KOPT-K1 (cell line): ENCODE measurements around the gene TJAP1.
A peak's percentile ranks its signal among the peaks of the same experiment; 100 is the strongest.

Experiments
- H3K27ac ChIP-seq: fragments of 200-600 bp; sonication (generic); 2 replicates; pipeline ENCODE4 v1.5.1; 2016; ENCODE audit warnings: antibody characterized with exemption, mild to moderate bottlenecking, low read depth, low read length; ENCODE audit not compliant: poor library complexity, severe bottlenecking
- H3K36me3 ChIP-seq: fragments of 200-600 bp; sonication (generic); 2 replicates; pipeline ENCODE4 v1.5.1; 2017; ENCODE audit warnings: antibody characterized with exemption, mild to moderate bottlenecking, low read length, moderate library complexity; ENCODE audit not compliant: insufficient read depth
- H3K9me3 ChIP-seq: fragments of 200-600 bp; sonication (generic); 2 replicates; pipeline ENCODE4 v1.5.1; 2017; ENCODE audit warnings: antibody characterized with exemption, low read length, mild to moderate bottlenecking; ENCODE audit not compliant: insufficient read depth, poor library complexity, severe bottlenecking

Gene TJAP1, protein sequence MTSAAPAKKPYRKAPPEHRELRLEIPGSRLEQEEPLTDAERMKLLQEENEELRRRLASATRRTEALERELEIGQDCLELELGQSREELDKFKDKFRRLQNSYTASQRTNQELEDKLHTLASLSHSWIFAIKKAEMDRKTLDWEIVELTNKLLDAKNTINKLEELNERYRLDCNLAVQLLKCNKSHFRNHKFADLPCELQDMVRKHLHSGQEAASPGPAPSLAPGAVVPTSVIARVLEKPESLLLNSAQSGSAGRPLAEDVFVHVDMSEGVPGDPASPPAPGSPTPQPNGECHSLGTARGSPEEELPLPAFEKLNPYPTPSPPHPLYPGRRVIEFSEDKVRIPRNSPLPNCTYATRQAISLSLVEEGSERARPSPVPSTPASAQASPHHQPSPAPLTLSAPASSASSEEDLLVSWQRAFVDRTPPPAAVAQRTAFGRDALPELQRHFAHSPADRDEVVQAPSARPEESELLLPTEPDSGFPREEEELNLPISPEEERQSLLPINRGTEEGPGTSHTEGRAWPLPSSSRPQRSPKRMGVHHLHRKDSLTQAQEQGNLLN

GRCh38 chr6:43477235-43478007, at the start of gene TJAP1:
Gene TJAP1, plus strand, starts transcription at chr6:43477570. Its CDS starts 21,432 bp downstream, at chr6:43499002.
- peak within 1 kb of the TSS; percentile 65 for H3K27ac ChIP-seq
- H3K9me3 ChIP-seq, result no peaks in the 10 kb centered on the region
- H3K36me3 ChIP-seq, result no peaks in the 10 kb centered on the region

- H3K27ac ChIP-seq, result peak overlapping the region; percentile 82
- no peaks in the 10 kb centered on the region for H3K9me3 ChIP-seq
- H3K36me3 ChIP-seq, result peaks cover 20% of the 10 kb centered on the region
Measured at GRCh38 chr6:43428112-43428570, 49.2 kb upstream of the TJAP1 start.

- Histone ChIP-seq H3K27ac (no peak overlapping the region), H3K36me3 (peaks cover 28% of the 10 kb centered on the region), H3K9me3 (no peaks in the 10 kb centered on the region)
Measured at GRCh38 chr6:43428874-43429273, 48.5 kb upstream of the TJAP1 start.

GRCh38 chr6:43432009-43432945, 45.1 kb upstream of the TJAP1 start:
- H3K36me3 ChIP-seq, result peaks cover 53% of the 10 kb centered on the region
- H3K9me3 ChIP-seq, result no peaks in the 10 kb centered on the region
- H3K27ac ChIP-seq, result no peak overlapping the region

DNA sequence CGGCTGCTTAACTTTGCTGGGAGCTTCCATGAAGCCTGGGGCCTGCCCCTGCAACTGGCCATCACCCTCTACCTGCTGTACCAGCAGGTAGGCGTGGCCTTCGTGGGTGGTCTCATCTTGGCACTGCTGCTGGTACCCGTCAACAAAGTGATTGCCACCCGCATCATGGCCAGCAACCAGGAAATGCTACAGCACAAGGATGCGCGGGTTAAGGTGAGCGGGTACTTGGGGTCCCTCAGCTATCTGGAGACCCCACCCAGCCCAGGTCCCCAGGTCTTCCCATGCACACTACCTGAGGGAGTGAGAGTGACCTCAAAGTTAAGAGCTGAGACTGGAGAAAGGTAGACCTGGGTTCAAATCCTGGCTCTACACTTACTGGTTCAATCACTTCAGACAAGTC, 44.2 kb upstream of the TJAP1 start:
- H3K36me3 ChIP-seq, result peaks cover 61% of the 10 kb centered on the region
- no peak overlapping the region for H3K27ac ChIP-seq
- no peaks in the 10 kb centered on the region for H3K9me3 ChIP-seq

DNA sequence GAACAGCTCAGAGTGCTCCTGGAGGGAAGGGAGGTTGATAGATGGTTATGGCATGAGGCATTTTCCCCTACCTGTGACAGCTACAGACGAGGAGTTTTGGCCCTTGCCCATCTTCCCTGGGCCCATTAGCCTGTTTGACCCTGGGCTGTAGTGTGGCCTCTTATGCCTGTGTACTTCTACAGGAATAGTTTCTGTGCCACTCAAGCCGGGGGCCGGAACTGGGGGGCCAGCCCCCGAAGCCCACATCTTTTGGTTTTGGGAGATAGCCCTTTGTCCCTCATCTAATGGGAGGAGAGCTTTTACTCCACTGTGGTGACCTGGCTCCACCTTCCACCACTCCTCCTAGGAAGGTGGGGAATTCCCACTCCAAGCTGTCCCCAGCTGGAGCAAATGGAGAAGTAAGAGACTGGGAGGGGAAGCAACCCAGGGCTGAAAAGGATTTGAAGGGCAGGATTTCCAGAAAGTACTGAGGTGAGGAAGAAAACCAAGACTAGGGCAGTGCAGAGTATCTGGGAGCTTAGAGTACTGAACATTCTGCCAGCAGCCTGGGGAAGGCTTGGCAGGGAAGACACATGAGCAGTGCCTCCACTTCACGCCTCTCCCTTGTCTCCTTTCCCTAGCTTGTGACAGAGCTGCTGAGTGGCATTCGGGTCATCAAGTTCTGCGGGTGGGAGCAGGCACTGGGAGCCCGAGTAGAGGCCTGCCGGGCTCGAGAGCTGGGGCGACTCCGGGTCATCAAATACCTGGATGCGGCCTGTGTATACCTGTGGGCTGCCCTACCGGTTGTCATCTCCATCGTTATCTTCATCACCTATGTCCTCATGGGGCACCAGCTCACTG, 43.1 kb upstream of the TJAP1 start:
- no peaks in the 10 kb centered on the region for H3K9me3 ChIP-seq
- H3K27ac ChIP-seq, result no peak overlapping the region
- peaks cover 71% of the 10 kb centered on the region for H3K36me3 ChIP-seq

- H3K36me3 ChIP-seq, result peaks cover 76% of the 10 kb centered on the region
- H3K9me3 ChIP-seq, result no peaks in the 10 kb centered on the region
- H3K27ac ChIP-seq, result no peak overlapping the region
Measured at GRCh38 chr6:43434943-43435342, 42.4 kb upstream of the TJAP1 start.

DNA sequence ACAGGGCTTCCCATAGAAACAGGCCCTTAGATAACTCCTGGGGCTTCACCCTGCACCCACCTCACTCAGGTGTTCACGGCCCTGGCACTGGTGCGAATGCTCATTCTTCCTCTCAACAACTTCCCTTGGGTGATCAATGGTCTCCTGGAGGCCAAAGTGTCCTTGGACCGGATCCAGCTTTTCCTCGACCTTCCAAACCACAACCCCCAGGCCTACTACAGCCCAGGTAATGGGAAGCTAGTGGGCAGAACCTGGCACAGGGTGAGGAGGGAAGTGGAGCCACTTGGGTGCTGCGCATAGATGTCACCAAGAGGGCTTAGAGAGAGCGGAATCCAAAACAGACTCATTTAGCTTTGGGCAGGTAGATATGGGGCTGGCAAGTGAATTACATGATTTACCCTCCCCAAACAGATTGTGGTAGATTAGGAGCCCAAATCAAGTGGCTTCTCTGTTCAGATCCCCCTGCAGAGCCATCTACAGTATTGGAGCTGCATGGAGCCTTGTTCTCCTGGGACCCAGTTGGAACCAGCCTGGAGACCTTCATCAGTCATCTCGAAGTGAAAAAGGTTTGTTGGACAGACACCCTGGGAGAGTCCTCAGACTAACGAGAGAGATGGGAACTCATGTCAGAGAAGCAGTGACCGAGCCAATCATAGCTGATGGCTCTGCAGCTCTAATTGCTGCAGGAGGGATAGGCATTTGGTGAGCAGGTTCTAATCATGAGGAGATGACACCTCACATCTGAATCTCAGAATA, 41.5 kb upstream of the TJAP1 start:
- no peaks in the 10 kb centered on the region for H3K9me3 ChIP-seq
- peaks cover 81% of the 10 kb centered on the region for H3K36me3 ChIP-seq
- no peak overlapping the region for H3K27ac ChIP-seq

- H3K36me3 ChIP-seq, result peaks cover 80% of the 10 kb centered on the region
- no peaks in the 10 kb centered on the region for H3K9me3 ChIP-seq
- no peak overlapping the region for H3K27ac ChIP-seq
Measured at GRCh38 chr6:43436577-43437282, 40.6 kb upstream of the TJAP1 start.

GRCh38 chr6:43437700-43438099, 39.7 kb upstream of the TJAP1 start:
- Histone ChIP-seq H3K27ac (no peak overlapping the region), H3K36me3 (peaks cover 79% of the 10 kb centered on the region), H3K9me3 (no peaks in the 10 kb centered on the region)

DNA sequence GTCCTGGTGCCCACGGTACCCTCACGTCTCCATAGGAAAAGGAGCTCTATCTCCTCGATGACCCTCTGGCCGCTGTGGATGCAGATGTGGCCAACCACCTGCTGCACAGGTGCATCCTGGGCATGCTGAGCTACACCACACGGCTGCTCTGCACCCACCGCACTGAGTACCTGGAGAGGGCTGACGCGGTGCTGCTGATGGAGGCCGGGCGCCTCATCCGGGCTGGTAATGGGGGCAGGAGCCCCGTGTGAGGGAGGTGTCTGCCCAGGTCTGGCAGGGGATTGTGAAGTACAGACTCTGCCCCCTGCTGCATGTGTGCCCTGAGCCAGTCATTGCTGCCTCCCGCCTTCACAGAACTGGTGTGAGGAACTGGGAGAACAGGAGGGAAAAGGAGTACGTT, 34.4 kb upstream of the TJAP1 start:
- peaks cover 87% of the 10 kb centered on the region for H3K36me3 ChIP-seq
- no peaks in the 10 kb centered on the region for H3K9me3 ChIP-seq
- no peak overlapping the region for H3K27ac ChIP-seq

GRCh38 chr6:43444036-43444435, 33.3 kb upstream of the TJAP1 start:
- Histone ChIP-seq H3K36me3 (peaks cover 86% of the 10 kb centered on the region), H3K27ac (no peak overlapping the region), H3K9me3 (no peaks in the 10 kb centered on the region)

DNA sequence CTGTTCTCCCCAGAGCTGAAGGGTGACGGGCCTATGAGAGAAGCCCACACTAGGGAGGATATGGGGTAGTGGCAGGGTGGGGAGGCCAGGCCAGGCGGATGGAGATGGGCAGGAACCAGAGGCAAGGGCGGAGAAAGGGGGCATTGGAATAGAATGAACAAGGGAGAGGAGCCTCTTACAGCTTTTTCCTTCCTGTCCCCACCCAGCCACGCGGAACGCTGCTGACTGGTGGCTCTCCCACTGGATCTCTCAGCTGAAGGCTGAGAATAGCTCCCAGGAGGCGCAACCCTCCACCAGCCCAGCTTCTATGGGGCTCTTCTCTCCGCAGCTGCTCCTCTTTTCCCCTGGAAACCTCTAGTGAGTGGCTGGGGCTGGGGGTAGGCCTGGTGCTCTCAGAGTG, 32.8 kb upstream of the TJAP1 start:
- H3K9me3 ChIP-seq, result no peaks in the 10 kb centered on the region
- no peak overlapping the region for H3K27ac ChIP-seq
- peaks cover 87% of the 10 kb centered on the region for H3K36me3 ChIP-seq
